Measurements from ENCODE around the gene IL15RA.

GRCh38 chr10:5937016-5937415 is 40.3 kb downstream of the IL15RA start:
- TF ChIP-seq POLR2A (IDR thresholded peaks at IDR 0.05) = no peak
- TF ChIP-seq, protein P1, sequence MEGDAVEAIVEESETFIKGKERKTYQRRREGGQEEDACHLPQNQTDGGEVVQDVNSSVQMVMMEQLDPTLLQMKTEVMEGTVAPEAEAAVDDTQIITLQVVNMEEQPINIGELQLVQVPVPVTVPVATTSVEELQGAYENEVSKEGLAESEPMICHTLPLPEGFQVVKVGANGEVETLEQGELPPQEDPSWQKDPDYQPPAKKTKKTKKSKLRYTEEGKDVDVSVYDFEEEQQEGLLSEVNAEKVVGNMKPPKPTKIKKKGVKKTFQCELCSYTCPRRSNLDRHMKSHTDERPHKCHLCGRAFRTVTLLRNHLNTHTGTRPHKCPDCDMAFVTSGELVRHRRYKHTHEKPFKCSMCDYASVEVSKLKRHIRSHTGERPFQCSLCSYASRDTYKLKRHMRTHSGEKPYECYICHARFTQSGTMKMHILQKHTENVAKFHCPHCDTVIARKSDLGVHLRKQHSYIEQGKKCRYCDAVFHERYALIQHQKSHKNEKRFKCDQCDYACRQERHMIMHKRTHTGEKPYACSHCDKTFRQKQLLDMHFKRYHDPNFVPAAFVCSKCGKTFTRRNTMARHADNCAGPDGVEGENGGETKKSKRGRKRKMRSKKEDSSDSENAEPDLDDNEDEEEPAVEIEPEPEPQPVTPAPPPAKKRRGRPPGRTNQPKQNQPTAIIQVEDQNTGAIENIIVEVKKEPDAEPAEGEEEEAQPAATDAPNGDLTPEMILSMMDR (IDR thresholded peaks at IDR 0.05) = no peak
